Activated CD8-positive, alpha-beta memory T cell treated with anti-CD3 and anti-CD28 coated beads, Interleukin-2, amount 50 U/mL, for 48 hours (primary cell): ENCODE results near the gene TGDS.
"Not testable (repeated sequence)": the region's sequence is repeated elsewhere in the genome, so short reads cannot be mapped to it uniquely, and the experiment has no call there.

ENCODE experiments used
- DNase-seq: peaks from one replicate; pipeline ENCODE4 v3.0.0-alpha.2; 2020

TGDS gene

GRCh38 chr13:94549232-94550061, 46.5 kb downstream of the TGDS start:
- DNase-seq = peak; percentile 98

GRCh38 chr13:94548821-94549231, 47.1 kb downstream of the TGDS start:
- no peak for DNase-seq

GRCh38 chr13:94548382-94548781, 47.6 kb downstream of the TGDS start:
- no peak for DNase-seq

- no peak for DNase-seq
These were observed 49.7 kb downstream of the TGDS start for GRCh38 chr13:94546061-94546839.

GRCh38 chr13:94544922-94545321, 51.0 kb downstream of the TGDS start:
- no peak for DNase-seq

- DNase-seq = no peak
These were observed 53.0 kb downstream of the TGDS start for GRCh38 chr13:94542917-94543316.

GRCh38 chr13:94537740-94538630, 58.0 kb downstream of the TGDS start:
- no peak for DNase-seq

- no peak for DNase-seq
These were observed 60.2 kb downstream of the TGDS start for GRCh38 chr13:94535775-94536174.

GRCh38 chr13:94535231-94535630, 60.7 kb downstream of the TGDS start:
- DNase-seq = no peak

- no peak for DNase-seq
These were observed 61.8 kb downstream of the TGDS start for GRCh38 chr13:94534166-94534565.

GRCh38 chr13:94532278-94532677, 63.7 kb downstream of the TGDS start:
- DNase-seq = not testable (repeated sequence)

- DNase-seq = not testable (repeated sequence)
These were observed 69.0 kb downstream of the TGDS start for GRCh38 chr13:94526956-94527355.

GRCh38 chr13:94525781-94526180, 70.2 kb downstream of the TGDS start:
- DNase-seq = no peak

- no peak for DNase-seq
These were observed 71.5 kb downstream of the TGDS start for GRCh38 chr13:94524407-94524806.
